Tibial nerve (tissue), 4 donors: ENCODE measurements around the gene CAMK2D. TPM values are rescaled to one million over a fixed set of nuclear protein-coding genes. Genes with fewer than 3 reads are reported as not detected.

Experiments
- DNase-seq, 2 donors: peaks; one replicate each; pipeline ENCODE4 v3.0.0-alpha.2; 2019; ENCODE audit warnings: low spot score in 2 of 2
- H3K27ac ChIP-seq, 4 donors: fragments of 200-600 bp; sonication (generic) in 3 of 4; one replicate each; pipeline ENCODE4 v1.5.1; 2017 to 2019; ENCODE audit warnings: mild to moderate bottlenecking in 1 of 4
- H3K27me3 ChIP-seq, 2 donors: fragments of 200-600 bp; sonication (generic) in 1 of 2; one replicate each; pipeline versions ENCODE4 v1.5.1 to v1.6.0; 2017 to 2019
- H3K36me3 ChIP-seq, 3 donors: fragments of 200-600 bp; sonication (generic); one replicate each; pipeline ENCODE4 v1.5.1; 2018 to 2019
- H3K4me1 ChIP-seq, 4 donors: fragments of 200-600 bp; sonication (generic) in 3 of 4; one replicate each; pipeline ENCODE4 v1.5.1; 2017 to 2019
- H3K4me3 ChIP-seq, 4 donors: fragments of 200-600 bp; sonication (generic) in 3 of 4; one replicate each; pipeline ENCODE4 v1.5.1; 2017 to 2019; ENCODE audit warnings: mild to moderate bottlenecking in 1 of 4, moderate library complexity in 1 of 4
- H3K9me3 ChIP-seq, 4 donors: fragments of 200-600 bp; sonication (generic) in 3 of 4; one replicate each; pipeline ENCODE4 v1.5.1; 2017 to 2019
- CTCF ChIP-seq, 5 experiments: fragments of 200-600 bp in 3 of 5; fragments of 450-650 bp in 2 of 5; sonication (generic) in 3 of 5; IDR thresholded peaks; one replicate each; pipeline ENCODE4 v1.5.1; 2016 to 2019; ENCODE audit warnings: antibody characterized with exemption in 5 of 5, mild to moderate bottlenecking in 3 of 5, moderate library complexity in 2 of 5
- EP300 ChIP-seq, 2 donors: sonication (generic); formaldehyde crosslinking; IDR thresholded peaks; one replicate each; pipeline ENCODE4 v1.6.1; 2017; ENCODE audit warnings: antibody characterized with exemption in 2 of 2, mild to moderate bottlenecking in 1 of 2
- POLR2A ChIP-seq, 2 donors: fragments of 450-650 bp; IDR thresholded peaks; one replicate each; pipeline ENCODE4 v1.6.1; 2017; ENCODE audit warnings: antibody characterized with exemption in 2 of 2, mild to moderate bottlenecking in 2 of 2, moderate library complexity in 2 of 2
- WGBS, 2 donors: methylation state at CpG; one replicate each; pipeline ENCODE4 v1.1.5; 2018; 5-methylcytosine and 5-hydroxymethylcytosine counted together
- total RNA-seq, 4 donors: library from RNA; depleted of rRNA; stranded (reverse); fragments of >200 nt; gene quantifications; one replicate each; pipeline ENCODE4 v1.1.0, GENCODE V29; 2016

The CAMK2D gene
- total RNA-seq, 4 donors from 2014 or later = 30.3 to 58.5 (median 34.6) TPM

- Histone ChIP-seq H3K4me3 (no peak overlapping the region), H3K27ac (peak overlapping the region in 1 of 4 donors; percentile 71), H3K4me1 (no peaks in the 10 kb centered on the region), H3K27me3 (no peaks in the 10 kb centered on the region), H3K9me3 (no peaks in the 10 kb centered on the region), H3K36me3 (peaks cover 0 to 15% (median 2%) of the 10 kb centered on the region in 3 donors)
- DNase-seq = no peak
- 80 to 87% methylated on average over 3 of the region's 3 CpGs for WGBS, 2 donors
- TF ChIP-seq EP300 (IDR thresholded peaks at IDR 0.05) (no peak), CTCF (IDR thresholded peaks at IDR 0.05) (no peak), POLR2A (IDR thresholded peaks at IDR 0.05) (no peak)
These were observed 258.6 kb downstream of the CAMK2D start for GRCh38 chr4:113502906-113503305.

- H3K4me1 ChIP-seq = no peaks in the 10 kb centered on the region
- WGBS, 2 donors = 49 to 70% methylated on average over 1 of the region's 1 CpG
These were observed 259.1 kb downstream of the CAMK2D start for GRCh38 chr4:113502476-113502875.

GRCh38 chr4:113500424-113500823 lies 261.1 kb downstream of the CAMK2D start:
- DNase-seq = no peak
- H3K36me3 ChIP-seq = peaks cover 2 to 22% (median 4%) of the 10 kb centered on the region in 3 donors
- WGBS, 2 donors = 96% methylated on average over 4 of the region's 4 CpGs

More at GRCh38 chr4:113502476-113502875, 259.1 kb downstream of the CAMK2D start:
- no peak for TF ChIP-seq CTCF (IDR thresholded peaks at IDR 0.05)
- no peak for TF ChIP-seq EP300 (IDR thresholded peaks at IDR 0.05)
- TF ChIP-seq POLR2A (IDR thresholded peaks at IDR 0.05) = no peak
- H3K36me3 ChIP-seq = peaks cover 2 to 18% (median 2%) of the 10 kb centered on the region in 3 donors
- H3K9me3 ChIP-seq = no peaks in the 10 kb centered on the region
- DNase-seq = no peak
- H3K27me3 ChIP-seq = no peaks in the 10 kb centered on the region
- peak overlapping the region in 1 of 4 donors; percentile 71 for H3K27ac ChIP-seq
- H3K4me3 ChIP-seq = no peak overlapping the region

GRCh38 chr4:113499696-113500095 lies 261.8 kb downstream of the CAMK2D start:
- peaks cover 2 to 29% (median 4%) of the 10 kb centered on the region in 3 donors for H3K36me3 ChIP-seq
- DNase-seq = no peak
- H3K27ac ChIP-seq = no peak overlapping the region
- no peaks in the 10 kb centered on the region for H3K9me3 ChIP-seq
- no peak overlapping the region for H3K4me3 ChIP-seq
- H3K27me3 ChIP-seq = no peaks in the 10 kb centered on the region
- no peak for TF ChIP-seq POLR2A (IDR thresholded peaks at IDR 0.05)
- TF ChIP-seq EP300 (IDR thresholded peaks at IDR 0.05) = no peak
- no peak for TF ChIP-seq CTCF (IDR thresholded peaks at IDR 0.05)
- WGBS, 2 donors = 86 to 91% methylated on average over 1 of the region's 1 CpG
- H3K4me1 ChIP-seq = no peaks in the 10 kb centered on the region

More at GRCh38 chr4:113500424-113500823, 261.1 kb downstream of the CAMK2D start:
- Histone ChIP-seq H3K27me3 (no peaks in the 10 kb centered on the region), H3K27ac (no peak overlapping the region), H3K4me1 (no peaks in the 10 kb centered on the region), H3K9me3 (no peaks in the 10 kb centered on the region), H3K4me3 (no peak overlapping the region)
- TF ChIP-seq CTCF (IDR thresholded peaks at IDR 0.05) = no peak
- no peak for TF ChIP-seq POLR2A (IDR thresholded peaks at IDR 0.05)
- TF ChIP-seq EP300 (IDR thresholded peaks at IDR 0.05) = no peak

GRCh38 chr4:113499166-113499565 lies 262.4 kb downstream of the CAMK2D start:
- 89 to 90% methylated on average over 1 of the region's 1 CpG for WGBS, 2 donors
- Histone ChIP-seq H3K9me3 (no peaks in the 10 kb centered on the region), H3K27me3 (no peaks in the 10 kb centered on the region), H3K4me1 (no peaks in the 10 kb centered on the region), H3K4me3 (no peak overlapping the region), H3K36me3 (peaks cover 2 to 30% (median 4%) of the 10 kb centered on the region in 3 donors), H3K27ac (no peak overlapping the region)
- no peak for DNase-seq
- TF ChIP-seq EP300 (IDR thresholded peaks at IDR 0.05) (no peak), POLR2A (IDR thresholded peaks at IDR 0.05) (no peak), CTCF (IDR thresholded peaks at IDR 0.05) (no peak)
